Measurements from ENCODE around the gene DPPA4. TPM values are rescaled to one million over a fixed set of nuclear protein-coding genes. Genes with fewer than 3 reads are reported as not detected.

DPPA4 gene
- total and polyA plus RNA-seq, 2 donors (not counting 1 experiment from before 2014, with no cell fraction given) = 2.8 to 3.3 TPM

DNA sequence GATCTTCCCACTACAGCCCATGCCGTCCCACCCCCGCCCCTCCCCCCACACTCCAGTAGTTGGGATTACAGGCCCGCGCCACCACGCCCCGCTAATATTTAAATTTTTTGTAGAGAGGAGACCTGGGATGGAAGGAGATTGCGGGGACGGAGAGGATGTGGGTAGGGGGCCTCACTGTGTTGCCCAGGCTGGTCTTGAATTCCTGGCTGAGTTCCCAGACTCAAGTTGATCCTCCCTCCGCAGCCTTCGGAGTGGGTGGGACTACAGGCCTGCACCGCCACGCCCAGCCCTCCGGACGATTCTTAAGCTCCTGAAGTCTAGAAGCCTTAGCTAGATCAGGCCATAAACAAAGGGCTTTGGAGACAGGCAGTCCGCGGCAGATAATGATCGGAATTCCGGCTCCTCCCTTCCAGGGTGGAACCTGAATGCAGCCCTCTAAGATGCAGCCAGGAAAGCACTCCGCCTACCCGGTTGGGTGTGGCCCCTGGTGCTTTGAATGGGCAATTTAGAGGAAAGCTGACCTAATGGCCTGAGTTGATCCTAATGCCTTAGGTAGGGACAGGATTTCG is 21.1 kb downstream of the DPPA4 start, which contains the start of gene DPPA2:
Gene DPPA2 (minus strand): TSS at position 356 of the 569 bp plus-strand sequence. CDS start 1,975 bp downstream, outside the sequence.
- no peak within 1 kb of the TSS for H3K4me2 ChIP-seq (replicated peaks; ENCODE audit: low read depth, low read length, poor library complexity, severe bottlenecking)
- no peaks in the 10 kb centered on the region for H3K79me2 ChIP-seq (ENCODE audit: control insufficient read depth, insufficient read depth, low read length)
- ChIA-PET CTCF (no interaction called here), POLR2A (no interaction called here)
- no peaks in the 10 kb centered on the region for H4K20me1 ChIP-seq (ENCODE audit: control insufficient read depth, insufficient read depth, low read length, poor library complexity, severe bottlenecking)
- Mint-ChIP-seq H3K27me3 (no peaks in the 10 kb centered on the region), H3K27ac (no peak within 1 kb of the TSS), H3K4me3 (no peak within 1 kb of the TSS), H3K9me3 (ENCODE audit: insufficient read depth) (peaks cover under 1% of the 10 kb centered on the region), H3K4me1 (no peaks in the 10 kb centered on the region)
- ATAC-seq (ENCODE audit: low read depth) = no peak
- H3K27me3 ChIP-seq (replicated peaks in 1 of 4; ENCODE audit: control extremely low read depth in 1 of 4, control insufficient read depth in 3 of 4, insufficient read depth in 4 of 4, low read length in 3 of 4) = no peaks in the 10 kb centered on the region
- H3K9me3 ChIP-seq (ENCODE audit: control extremely low read depth in 1 of 3, control insufficient read depth in 2 of 3, insufficient read depth in 1 of 3, low read length in 2 of 3) = peaks cover 0 to 13% (median 0%) of the 10 kb centered on the region in 3 donors
- no peak within 1 kb of the TSS for H3K4me3 ChIP-seq (ENCODE audit: control extremely low read depth in 1 of 5, extremely low read depth in 1 of 5, insufficient read depth in 1 of 5, low read depth in 2 of 5, low read length in 4 of 5)
- H3K36me3 ChIP-seq (replicated peaks in 1 of 2; ENCODE audit: control extremely low read depth in 1 of 2, control insufficient read depth in 1 of 2, extremely low read depth in 1 of 2, insufficient read depth in 2 of 2, low read length in 1 of 2) = no peaks in the 10 kb centered on the region
- H3K9ac ChIP-seq (ENCODE audit: low read length) = no peak within 1 kb of the TSS
- WGBS (ENCODE audit: insufficient coverage) = 95% methylated on average over 17 of the region's 21 CpGs
- H3K27ac ChIP-seq (ENCODE audit: low read length in 2 of 2) = no peak within 1 kb of the TSS
- H2AFZ ChIP-seq (ENCODE audit: insufficient read depth, low read depth, low read length, poor library complexity, severe bottlenecking) = no peak within 1 kb of the TSS
- no peaks in the 10 kb centered on the region for H3K4me1 ChIP-seq (ENCODE audit: control insufficient read depth in 2 of 2, insufficient read depth in 2 of 2, low read length in 2 of 2)
- TF ChIP-seq, protein P1, sequence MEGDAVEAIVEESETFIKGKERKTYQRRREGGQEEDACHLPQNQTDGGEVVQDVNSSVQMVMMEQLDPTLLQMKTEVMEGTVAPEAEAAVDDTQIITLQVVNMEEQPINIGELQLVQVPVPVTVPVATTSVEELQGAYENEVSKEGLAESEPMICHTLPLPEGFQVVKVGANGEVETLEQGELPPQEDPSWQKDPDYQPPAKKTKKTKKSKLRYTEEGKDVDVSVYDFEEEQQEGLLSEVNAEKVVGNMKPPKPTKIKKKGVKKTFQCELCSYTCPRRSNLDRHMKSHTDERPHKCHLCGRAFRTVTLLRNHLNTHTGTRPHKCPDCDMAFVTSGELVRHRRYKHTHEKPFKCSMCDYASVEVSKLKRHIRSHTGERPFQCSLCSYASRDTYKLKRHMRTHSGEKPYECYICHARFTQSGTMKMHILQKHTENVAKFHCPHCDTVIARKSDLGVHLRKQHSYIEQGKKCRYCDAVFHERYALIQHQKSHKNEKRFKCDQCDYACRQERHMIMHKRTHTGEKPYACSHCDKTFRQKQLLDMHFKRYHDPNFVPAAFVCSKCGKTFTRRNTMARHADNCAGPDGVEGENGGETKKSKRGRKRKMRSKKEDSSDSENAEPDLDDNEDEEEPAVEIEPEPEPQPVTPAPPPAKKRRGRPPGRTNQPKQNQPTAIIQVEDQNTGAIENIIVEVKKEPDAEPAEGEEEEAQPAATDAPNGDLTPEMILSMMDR (IDR thresholded peaks at IDR 0.05) = no peak
- TF ChIP-seq EZH2 (IDR thresholded peaks at IDR 0.05; ENCODE audit: borderline replicate concordance, insufficient read depth, low read depth, low read length, poor library complexity, severe bottlenecking) = no peak
- no peak for DNase-seq
- intact Hi-C loops (cut with micrococcal nuclease) = no loop called here

DNA sequence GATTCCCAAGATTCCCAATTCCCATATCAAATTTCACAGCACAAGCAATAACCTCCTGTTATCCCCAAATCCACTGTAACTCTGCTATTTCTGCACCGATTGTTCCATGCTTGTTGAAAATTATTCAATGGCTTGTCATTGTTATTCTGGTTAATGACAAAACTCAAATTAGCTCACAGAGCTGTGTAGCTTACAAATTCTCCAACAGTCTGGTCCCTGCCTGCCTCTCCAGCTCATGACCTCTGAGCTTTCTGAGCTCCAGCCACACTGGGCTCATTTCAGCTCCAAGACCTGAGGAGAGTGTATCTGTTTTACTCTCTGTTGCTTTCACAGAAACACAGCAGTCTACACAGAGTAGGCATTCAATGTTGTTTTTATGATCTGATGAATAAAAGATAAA is 24.3 kb downstream of the DPPA4 start:
- H3K9me3 Mint-ChIP-seq (ENCODE audit: insufficient read depth) = peaks cover 3% of the 10 kb centered on the region
- CTCF ChIA-PET = no interaction called here

More for the DNA sequence above, 24.3 kb downstream of the DPPA4 start:
- POLR2A ChIA-PET = no interaction called here
- no peak overlapping the region for H3K9ac ChIP-seq (ENCODE audit: low read length)
- WGBS (ENCODE audit: insufficient coverage) = no CpG with 5 or more reads among the region's 1 CpG
- no peak for DNase-seq
- no peaks in the 10 kb centered on the region for H4K20me1 ChIP-seq (ENCODE audit: control insufficient read depth, insufficient read depth, low read length, poor library complexity, severe bottlenecking)
- H3K4me3 ChIP-seq (ENCODE audit: control extremely low read depth in 1 of 5, extremely low read depth in 1 of 5, insufficient read depth in 1 of 5, low read depth in 2 of 5, low read length in 4 of 5) = no peak overlapping the region
- no peaks in the 10 kb centered on the region for H3K27me3 ChIP-seq (replicated peaks in 1 of 4; ENCODE audit: control extremely low read depth in 1 of 4, control insufficient read depth in 3 of 4, insufficient read depth in 4 of 4, low read length in 3 of 4)
- H3K27ac ChIP-seq (ENCODE audit: low read length in 2 of 2) = no peak overlapping the region
- TF ChIP-seq EZH2 (IDR thresholded peaks at IDR 0.05; ENCODE audit: borderline replicate concordance, insufficient read depth, low read depth, low read length, poor library complexity, severe bottlenecking) = no peak
- TF ChIP-seq, protein P1 (IDR thresholded peaks at IDR 0.05) = no peak
- H3K4me1 ChIP-seq (ENCODE audit: control insufficient read depth in 2 of 2, insufficient read depth in 2 of 2, low read length in 2 of 2) = no peaks in the 10 kb centered on the region
- ATAC-seq (ENCODE audit: low read depth) = no peak
- no peaks in the 10 kb centered on the region for H3K36me3 ChIP-seq (replicated peaks in 1 of 2; ENCODE audit: control extremely low read depth in 1 of 2, control insufficient read depth in 1 of 2, extremely low read depth in 1 of 2, insufficient read depth in 2 of 2, low read length in 1 of 2)
- H3K4me3 Mint-ChIP-seq = no peak overlapping the region
- H3K4me2 ChIP-seq (replicated peaks; ENCODE audit: low read depth, low read length, poor library complexity, severe bottlenecking) = no peak overlapping the region
- no peaks in the 10 kb centered on the region for H3K4me1 Mint-ChIP-seq
- H3K27me3 Mint-ChIP-seq = no peaks in the 10 kb centered on the region
- peaks cover 0 to 10% (median 0%) of the 10 kb centered on the region in 3 donors for H3K9me3 ChIP-seq (ENCODE audit: control extremely low read depth in 1 of 3, control insufficient read depth in 2 of 3, insufficient read depth in 1 of 3, low read length in 2 of 3)
- no peaks in the 10 kb centered on the region for H3K79me2 ChIP-seq (ENCODE audit: control insufficient read depth, insufficient read depth, low read length)
- H2AFZ ChIP-seq (ENCODE audit: insufficient read depth, low read depth, low read length, poor library complexity, severe bottlenecking) = no peak overlapping the region
- intact Hi-C loops (cut with micrococcal nuclease) = no loop called here
- no peak overlapping the region for H3K27ac Mint-ChIP-seq

Data from B cell (primary cell).